Naive thymus-derived CD8-positive, alpha-beta T cell (primary cell): ENCODE data around the gene CHCHD6. TPM values are rescaled to one million over a fixed set of nuclear protein-coding genes. Genes with fewer than 3 reads are reported as not detected.

Experiments
- ATAC-seq, 2 donors: fragments of 150-1000 bp; cut with Tn5 transposase in 1 of 2; sonication (Bioruptor Pico), chemical (Tn5 transposase) in 1 of 2; 1 replicate in 1 of 2; 2 replicates in 1 of 2; pipeline ENCODE4 v1.10.0; 2021; ENCODE audit warnings: mild to moderate bottlenecking in 2 of 2, moderate library complexity in 2 of 2
- POLR2A ChIA-PET: fragments of 350-600 bp; sonication (Branson Sonifier 250); formaldehyde crosslinking; loops from one replicate; lab custom pipeline; 2021; ENCODE audit warnings: antibody characterized with exemption; lab: Charles Lee
- DNase-seq, 10 donors: peaks; one replicate each; pipeline versions ENCODE4 v3.0.0 to v3.0.0-alpha.2; 2020 to 2022
- H3K27ac Mint-ChIP-seq, 10 donors: one replicate each; pipeline ENCODE4 v1.8.0; 2020 to 2022; ENCODE audit warnings: mild to moderate bottlenecking in 10 of 10, mixed read lengths in 10 of 10, moderate library complexity in 4 of 10, inconsistent platforms in 1 of 10
- H3K27me3 Mint-ChIP-seq, 5 donors: one replicate each; pipeline ENCODE4 v1.8.0; 2021 to 2022; ENCODE audit warnings: mixed read lengths in 5 of 5
- H3K36me3 Mint-ChIP-seq, 3 donors: one replicate each; pipeline ENCODE4 v1.8.0; 2020 to 2022; ENCODE audit warnings: mixed read lengths in 3 of 3, mild to moderate bottlenecking in 2 of 3, inconsistent platforms in 1 of 3
- H3K4me1 Mint-ChIP-seq, 4 donors: one replicate each; pipeline ENCODE4 v1.8.0; 2021 to 2022; ENCODE audit warnings: mixed read lengths in 4 of 4
- H3K4me3 Mint-ChIP-seq, 10 donors: one replicate each; pipeline ENCODE4 v1.8.0; 2020 to 2022; ENCODE audit warnings: mild to moderate bottlenecking in 10 of 10, mixed read lengths in 10 of 10, moderate library complexity in 6 of 10, inconsistent platforms in 1 of 10
- H3K9me3 Mint-ChIP-seq, 9 donors: one replicate each; pipeline ENCODE4 v1.8.0; 2020 to 2022; ENCODE audit warnings: mixed read lengths in 9 of 9, mild to moderate bottlenecking in 3 of 9, inconsistent platforms in 1 of 9, moderate library complexity in 1 of 9
- polyA plus RNA-seq, 3 donors: library from polyadenylated mRNA; unstranded; fragments of 300-500 nt; fragmentation: Illumina TruSeq; gene quantifications; one replicate each; pipeline ENCODE4 v1.2.3, GENCODE V29; 2021
- total RNA-seq, 8 experiments: library from RNA in 2 of 8; stranded (reverse) in 2 of 8; gene quantifications; one replicate each; pipeline ENCODE4 v1.2.3 and lab custom pipeline; 2021 to 2026

CHCHD6 gene
- total and polyA plus RNA-seq, 5 experiments from 2014 or later, result 7.8 to 16.9 (median 11.3) TPM

- Mint-ChIP-seq H3K36me3 (peaks cover 0 to 2% (median 0%) of the 10 kb centered on the region in 3 donors), H3K4me3 (no peak overlapping the region), H3K27me3 (peaks cover 0 to 6% (median under 1%) of the 10 kb centered on the region in 5 donors), H3K27ac (no peak overlapping the region), H3K9me3 (no peaks in the 10 kb centered on the region), H3K4me1 (no peaks in the 10 kb centered on the region)
- ATAC-seq (no peak), DNase-seq (peak in 1 of 10 donors; percentile 42)
- POLR2A ChIA-PET, result no interaction called here
Measured at GRCh38 chr3:126965526-126966080, 261.6 kb downstream of the CHCHD6 start.

GRCh38 chr3:126967386-126967785 is 263.3 kb downstream of the CHCHD6 start:
- Mint-ChIP-seq H3K4me3 (no peak overlapping the region), H3K27me3 (peaks cover 0 to 6% (median 1%) of the 10 kb centered on the region in 5 donors), H3K27ac (no peak overlapping the region), H3K9me3 (peaks cover 0 to 3% (median 0%) of the 10 kb centered on the region in 9 donors), H3K4me1 (no peaks in the 10 kb centered on the region), H3K36me3 (no peaks in the 10 kb centered on the region)
- POLR2A ChIA-PET, result no interaction called here
- DNase-seq (no peak), ATAC-seq (no peak)

GRCh38 chr3:126968391-126969390 is 264.7 kb downstream of the CHCHD6 start:
- Mint-ChIP-seq H3K27me3 (peaks cover 0 to 14% (median 6%) of the 10 kb centered on the region in 5 donors), H3K9me3 (peaks cover 0 to 9% (median 0%) of the 10 kb centered on the region in 9 donors), H3K4me1 (no peaks in the 10 kb centered on the region), H3K27ac (peak overlapping the region in 1 of 10 donors; percentile 24), H3K36me3 (no peaks in the 10 kb centered on the region), H3K4me3 (no peak overlapping the region)
- DNase-seq (no peak), ATAC-seq (no peak)
- POLR2A ChIA-PET, result no interaction called here

GRCh38 chr3:126969586-126969985 is 265.5 kb downstream of the CHCHD6 start:
- Mint-ChIP-seq H3K27ac (no peak overlapping the region), H3K36me3 (peaks cover 0 to 7% (median 0%) of the 10 kb centered on the region in 3 donors), H3K4me1 (no peaks in the 10 kb centered on the region), H3K4me3 (no peak overlapping the region), H3K9me3 (peaks cover under 1 to 16% (median 6%) of the 10 kb centered on the region in 9 donors), H3K27me3 (peaks cover under 1 to 15% (median 6%) of the 10 kb centered on the region in 5 donors)
- POLR2A ChIA-PET, result no interaction called here
- no peak for ATAC-seq
- DNase-seq, result no peak

- ATAC-seq, result no peak
- H3K9me3 Mint-ChIP-seq, result peaks cover 6 to 21% (median 11%) of the 10 kb centered on the region in 9 donors
- peaks cover 5 to 18% (median 6%) of the 10 kb centered on the region in 5 donors for H3K27me3 Mint-ChIP-seq
- peaks cover 0 to 12% (median 3%) of the 10 kb centered on the region in 3 donors for H3K36me3 Mint-ChIP-seq
- no peak for DNase-seq
- no peaks in the 10 kb centered on the region for H3K4me1 Mint-ChIP-seq
- no peak overlapping the region for H3K27ac Mint-ChIP-seq
- POLR2A ChIA-PET, result no interaction called here
- no peak overlapping the region for H3K4me3 Mint-ChIP-seq
Measured at GRCh38 chr3:126970101-126970500, 266.1 kb downstream of the CHCHD6 start.

- Mint-ChIP-seq H3K27me3 (peaks cover 6 to 19% (median 6%) of the 10 kb centered on the region in 5 donors), H3K4me1 (no peaks in the 10 kb centered on the region), H3K27ac (no peak overlapping the region), H3K4me3 (no peak overlapping the region), H3K9me3 (peaks cover 8 to 24% (median 16%) of the 10 kb centered on the region in 9 donors), H3K36me3 (peaks cover 0 to 16% (median 7%) of the 10 kb centered on the region in 3 donors)
- no peak for ATAC-seq
- POLR2A ChIA-PET, result no interaction called here
- DNase-seq, result no peak
Measured at GRCh38 chr3:126970921-126971320, 266.9 kb downstream of the CHCHD6 start.

GRCh38 chr3:126971891-126972351 is 267.9 kb downstream of the CHCHD6 start:
- POLR2A ChIA-PET, result no interaction called here
- Mint-ChIP-seq H3K9me3 (peaks cover 8 to 24% (median 16%) of the 10 kb centered on the region in 9 donors), H3K27ac (peak overlapping the region in 1 of 10 donors; percentile 24), H3K4me1 (no peaks in the 10 kb centered on the region), H3K36me3 (peaks cover 0 to 16% (median 7%) of the 10 kb centered on the region in 3 donors), H3K27me3 (peaks cover 6 to 19% (median 6%) of the 10 kb centered on the region in 5 donors), H3K4me3 (no peak overlapping the region)
- DNase-seq, result no peak
- no peak for ATAC-seq

- peaks cover 0 to 16% (median 7%) of the 10 kb centered on the region in 3 donors for H3K36me3 Mint-ChIP-seq
- H3K27ac Mint-ChIP-seq, result peak overlapping the region in 1 of 10 donors; percentile 18
- POLR2A ChIA-PET, result no interaction called here
- H3K4me3 Mint-ChIP-seq, result no peak overlapping the region
- H3K9me3 Mint-ChIP-seq, result peaks cover 8 to 24% (median 16%) of the 10 kb centered on the region in 9 donors
- H3K4me1 Mint-ChIP-seq, result no peaks in the 10 kb centered on the region
- no peak for DNase-seq
- H3K27me3 Mint-ChIP-seq, result peaks cover 6 to 27% (median 16%) of the 10 kb centered on the region in 5 donors
- ATAC-seq, result no peak
Measured at GRCh38 chr3:126972866-126973265, 268.8 kb downstream of the CHCHD6 start.

GRCh38 chr3:126973814-126974213 is 269.8 kb downstream of the CHCHD6 start:
- no peak overlapping the region for H3K4me3 Mint-ChIP-seq
- peaks cover 0 to 16% (median 7%) of the 10 kb centered on the region in 3 donors for H3K36me3 Mint-ChIP-seq
- peaks cover 11 to 35% (median 25%) of the 10 kb centered on the region in 5 donors for H3K27me3 Mint-ChIP-seq
- H3K27ac Mint-ChIP-seq, result peak overlapping the region in 1 of 10 donors; percentile 56
- H3K9me3 Mint-ChIP-seq, result peaks cover 8 to 24% (median 16%) of the 10 kb centered on the region in 9 donors
- ATAC-seq, result no peak
- DNase-seq, result no peak
- no peaks in the 10 kb centered on the region for H3K4me1 Mint-ChIP-seq
- POLR2A ChIA-PET, result interaction anchor here (0.6 kb wide), 1 partner anchor 54 kb away, joined by 3 read pairs; no protein-coding TSS in a partner anchor

- H3K36me3 Mint-ChIP-seq, result peaks cover 0 to 16% (median 7%) of the 10 kb centered on the region in 3 donors
- peaks cover 8 to 24% (median 16%) of the 10 kb centered on the region in 9 donors for H3K9me3 Mint-ChIP-seq
- no peak overlapping the region for H3K27ac Mint-ChIP-seq
Measured at GRCh38 chr3:126974756-126975155, 270.7 kb downstream of the CHCHD6 start.

GRCh38 chr3:126976906-126977305 is 272.9 kb downstream of the CHCHD6 start:
- no peak overlapping the region for H3K4me3 Mint-ChIP-seq
- peaks cover 3 to 7% (median 6%) of the 10 kb centered on the region in 4 donors for H3K4me1 Mint-ChIP-seq
- ATAC-seq, result no peak
- DNase-seq, result no peak
- peaks cover 16 to 41% (median 32%) of the 10 kb centered on the region in 5 donors for H3K27me3 Mint-ChIP-seq
- H3K27ac Mint-ChIP-seq, result no peak overlapping the region
- peaks cover 8 to 24% (median 16%) of the 10 kb centered on the region in 9 donors for H3K9me3 Mint-ChIP-seq
- POLR2A ChIA-PET, result no interaction called here
- H3K36me3 Mint-ChIP-seq, result peaks cover 0 to 16% (median 7%) of the 10 kb centered on the region in 3 donors

More at GRCh38 chr3:126974756-126975155, 270.7 kb downstream of the CHCHD6 start:
- DNase-seq (no peak), ATAC-seq (no peak)
- POLR2A ChIA-PET, result no interaction called here
- Mint-ChIP-seq H3K4me1 (no peaks in the 10 kb centered on the region), H3K4me3 (no peak overlapping the region), H3K27me3 (peaks cover 13 to 40% (median 32%) of the 10 kb centered on the region in 5 donors)

- Mint-ChIP-seq H3K9me3 (peaks cover 8 to 24% (median 16%) of the 10 kb centered on the region in 9 donors), H3K4me1 (peaks cover 3 to 13% (median 11%) of the 10 kb centered on the region in 4 donors), H3K27me3 (peaks cover 16 to 41% (median 32%) of the 10 kb centered on the region in 5 donors), H3K36me3 (peaks cover 0 to 16% (median 7%) of the 10 kb centered on the region in 3 donors), H3K4me3 (no peak overlapping the region), H3K27ac (no peak overlapping the region)
- DNase-seq, result no peak
- ATAC-seq, result no peak
- POLR2A ChIA-PET, result no interaction called here
Measured at GRCh38 chr3:126977821-126978220, 273.8 kb downstream of the CHCHD6 start.
